ENCODE results near the gene WNT3. TPM values are rescaled to one million over a fixed set of nuclear protein-coding genes. Genes with fewer than 3 reads are reported as not detected.

WNT3 gene
- total RNA-seq, 1 experiment from 2014 or later = 6.1 TPM

DNA sequence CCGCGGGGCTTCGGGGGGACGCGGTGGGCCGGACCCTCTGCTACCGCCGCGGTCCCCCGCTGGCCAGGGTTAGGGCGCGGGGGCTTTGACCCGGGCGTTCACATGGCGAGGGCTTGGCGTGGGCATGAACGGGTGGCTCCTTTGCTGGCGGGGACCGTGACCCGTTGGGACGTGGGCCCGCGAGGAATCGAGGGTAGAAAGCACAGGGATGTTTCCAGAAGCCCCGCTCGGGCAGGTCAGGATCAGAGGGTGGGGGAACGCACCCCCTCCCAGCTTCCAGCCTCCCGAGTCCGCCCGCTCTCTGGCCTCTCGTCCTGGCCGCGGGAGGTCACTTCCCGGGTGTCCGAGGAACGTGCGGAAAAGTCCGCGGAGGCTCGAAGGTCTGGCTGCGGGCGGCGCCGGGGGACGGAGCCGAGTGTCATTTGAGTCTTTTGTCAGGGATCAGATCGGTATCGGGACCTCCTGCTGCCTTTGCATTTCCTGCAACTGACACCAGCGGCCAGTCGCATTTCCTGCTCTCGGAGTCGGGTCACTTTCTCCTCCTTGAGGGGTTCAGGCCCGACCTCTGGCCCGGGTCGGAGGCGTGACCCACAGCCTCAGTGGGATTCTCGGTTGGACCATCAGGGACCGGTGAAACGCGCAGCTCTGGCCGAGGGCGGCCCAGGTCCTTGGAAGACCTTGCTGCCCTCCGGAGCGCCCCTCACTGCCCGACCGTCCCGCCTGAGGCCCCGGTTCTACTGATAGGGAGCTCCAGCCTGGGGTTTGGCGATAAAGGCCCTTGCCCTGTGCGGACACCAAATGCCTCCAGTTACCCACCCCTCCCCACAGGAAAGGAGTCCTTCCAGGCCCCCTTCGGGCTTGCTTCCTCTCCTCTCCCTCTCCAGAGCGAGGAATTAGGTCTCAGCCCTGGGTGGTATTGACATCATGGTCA lies 702 bp upstream of the WNT3 start:
- Mint-ChIP-seq H3K9me3 (ENCODE audit: low read depth, unreplicated experiment) (no peaks in the 10 kb centered on the region), H3K36me3 (ENCODE audit: insufficient read depth, unreplicated experiment) (no peaks in the 10 kb centered on the region), H3K4me3 (ENCODE audit: low read depth, unreplicated experiment) (peak overlapping the region; percentile 62), H3K27ac (ENCODE audit: unreplicated experiment) (no peak overlapping the region), H3K27me3 (ENCODE audit: unreplicated experiment) (peaks cover 78% of the 10 kb centered on the region), H3K4me1 (ENCODE audit: low read depth, unreplicated experiment) (peaks cover 6% of the 10 kb centered on the region)
- TF ChIP-seq, protein P1, sequence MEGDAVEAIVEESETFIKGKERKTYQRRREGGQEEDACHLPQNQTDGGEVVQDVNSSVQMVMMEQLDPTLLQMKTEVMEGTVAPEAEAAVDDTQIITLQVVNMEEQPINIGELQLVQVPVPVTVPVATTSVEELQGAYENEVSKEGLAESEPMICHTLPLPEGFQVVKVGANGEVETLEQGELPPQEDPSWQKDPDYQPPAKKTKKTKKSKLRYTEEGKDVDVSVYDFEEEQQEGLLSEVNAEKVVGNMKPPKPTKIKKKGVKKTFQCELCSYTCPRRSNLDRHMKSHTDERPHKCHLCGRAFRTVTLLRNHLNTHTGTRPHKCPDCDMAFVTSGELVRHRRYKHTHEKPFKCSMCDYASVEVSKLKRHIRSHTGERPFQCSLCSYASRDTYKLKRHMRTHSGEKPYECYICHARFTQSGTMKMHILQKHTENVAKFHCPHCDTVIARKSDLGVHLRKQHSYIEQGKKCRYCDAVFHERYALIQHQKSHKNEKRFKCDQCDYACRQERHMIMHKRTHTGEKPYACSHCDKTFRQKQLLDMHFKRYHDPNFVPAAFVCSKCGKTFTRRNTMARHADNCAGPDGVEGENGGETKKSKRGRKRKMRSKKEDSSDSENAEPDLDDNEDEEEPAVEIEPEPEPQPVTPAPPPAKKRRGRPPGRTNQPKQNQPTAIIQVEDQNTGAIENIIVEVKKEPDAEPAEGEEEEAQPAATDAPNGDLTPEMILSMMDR (IDR thresholded peaks at IDR 0.05; ENCODE audit: unreplicated experiment) = no peak
- BruUV-seq (replicated peaks) = no TSS peak
- CTCF ChIA-PET = interaction anchor here (0.6 kb wide), 1 partner anchor 9 kb away, joined by 3 read pairs; no protein-coding TSS in a partner anchor
- no peak for DNase-seq
- intact Hi-C loops (cut with micrococcal nuclease; ENCODE audit: unreplicated experiment) = loop anchor here (10.0 kb wide), 1 partner anchor 74 kb away; no protein-coding TSS in a partner anchor

DNA sequence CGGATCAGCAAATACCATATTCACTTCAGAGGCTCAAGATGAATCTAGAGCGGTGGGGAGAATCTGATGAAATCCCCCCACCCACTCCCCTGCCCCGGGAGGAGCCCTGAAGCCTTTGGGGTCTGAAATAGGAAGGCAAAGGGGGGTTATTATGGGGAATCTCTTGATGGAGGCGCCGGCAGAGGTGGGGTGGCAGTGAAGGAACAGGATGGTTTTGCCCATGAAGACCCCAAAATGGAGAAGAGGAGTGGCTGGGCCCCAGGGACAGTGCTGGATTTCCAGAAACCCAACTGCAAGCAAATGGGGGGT lies 637 bp downstream of the WNT3 start:
- Mint-ChIP-seq H3K9me3 (ENCODE audit: low read depth, unreplicated experiment) (no peaks in the 10 kb centered on the region), H3K27me3 (ENCODE audit: unreplicated experiment) (peaks cover 89% of the 10 kb centered on the region), H3K4me1 (ENCODE audit: low read depth, unreplicated experiment) (peaks cover 6% of the 10 kb centered on the region), H3K4me3 (ENCODE audit: low read depth, unreplicated experiment) (peak overlapping the region; percentile 62), H3K36me3 (ENCODE audit: insufficient read depth, unreplicated experiment) (no peaks in the 10 kb centered on the region), H3K27ac (ENCODE audit: unreplicated experiment) (no peak overlapping the region)
- TF ChIP-seq, protein P1 (IDR thresholded peaks at IDR 0.05; ENCODE audit: unreplicated experiment) = no peak
- intact Hi-C loops (cut with micrococcal nuclease; ENCODE audit: unreplicated experiment) = loop anchor here (10.0 kb wide), 1 partner anchor 73 kb away; no protein-coding TSS in a partner anchor
- DNase-seq = no peak
- CTCF ChIA-PET = no interaction called here
- BruUV-seq (replicated peaks) = no TSS peak

DNA sequence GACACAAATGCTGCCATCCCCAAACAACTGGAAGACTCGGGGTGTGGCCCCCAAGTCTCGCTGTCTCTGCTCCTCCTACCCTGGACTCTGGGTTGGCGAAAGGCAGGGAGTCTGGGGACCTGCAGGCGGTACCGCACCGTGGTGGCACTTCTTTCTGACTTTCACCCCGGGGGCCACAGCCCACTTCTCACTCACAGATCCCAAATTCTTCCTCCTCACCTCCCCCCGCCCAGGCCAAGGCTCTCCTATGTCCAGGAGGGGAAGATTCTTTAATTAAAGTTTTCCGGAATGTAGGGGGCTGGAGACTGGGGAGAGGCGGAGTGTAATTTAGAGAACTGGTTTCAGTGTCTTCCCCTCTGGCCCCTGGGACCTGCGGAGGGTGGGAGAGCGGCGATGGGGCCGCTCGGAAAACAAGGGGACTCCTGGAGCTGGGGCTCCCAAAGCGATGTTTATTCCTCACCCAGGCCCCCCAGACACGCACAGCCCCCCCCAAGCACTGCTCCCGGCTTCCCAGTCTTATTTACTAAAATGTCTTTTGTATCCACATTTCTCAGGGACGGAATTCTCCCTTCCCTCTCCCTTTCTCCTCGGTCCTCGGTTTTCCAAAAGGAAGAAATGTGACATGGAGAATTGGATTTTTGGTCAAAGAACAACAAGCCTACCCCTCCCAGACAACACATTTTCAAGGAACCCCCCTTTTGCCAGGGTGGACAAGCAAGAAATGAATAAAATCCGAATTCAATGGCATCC lies 1.2 kb downstream of the WNT3 start:
- peak overlapping the region; percentile 62 for H3K4me3 Mint-ChIP-seq (ENCODE audit: low read depth, unreplicated experiment)
- TF ChIP-seq, protein P1 (IDR thresholded peaks at IDR 0.05; ENCODE audit: unreplicated experiment) = no peak
- peaks cover 90% of the 10 kb centered on the region for H3K27me3 Mint-ChIP-seq (ENCODE audit: unreplicated experiment)
- CTCF ChIA-PET = no interaction called here
- peaks cover 6% of the 10 kb centered on the region for H3K4me1 Mint-ChIP-seq (ENCODE audit: low read depth, unreplicated experiment)
- BruUV-seq (replicated peaks) = no TSS peak
- DNase-seq = no peak
- H3K36me3 Mint-ChIP-seq (ENCODE audit: insufficient read depth, unreplicated experiment) = no peaks in the 10 kb centered on the region
- no peak overlapping the region for H3K27ac Mint-ChIP-seq (ENCODE audit: unreplicated experiment)
- intact Hi-C loops (cut with micrococcal nuclease; ENCODE audit: unreplicated experiment) = loop anchor here (10.0 kb wide), 1 partner anchor 73 kb away; no protein-coding TSS in a partner anchor
- no peaks in the 10 kb centered on the region for H3K9me3 Mint-ChIP-seq (ENCODE audit: low read depth, unreplicated experiment)

DNA sequence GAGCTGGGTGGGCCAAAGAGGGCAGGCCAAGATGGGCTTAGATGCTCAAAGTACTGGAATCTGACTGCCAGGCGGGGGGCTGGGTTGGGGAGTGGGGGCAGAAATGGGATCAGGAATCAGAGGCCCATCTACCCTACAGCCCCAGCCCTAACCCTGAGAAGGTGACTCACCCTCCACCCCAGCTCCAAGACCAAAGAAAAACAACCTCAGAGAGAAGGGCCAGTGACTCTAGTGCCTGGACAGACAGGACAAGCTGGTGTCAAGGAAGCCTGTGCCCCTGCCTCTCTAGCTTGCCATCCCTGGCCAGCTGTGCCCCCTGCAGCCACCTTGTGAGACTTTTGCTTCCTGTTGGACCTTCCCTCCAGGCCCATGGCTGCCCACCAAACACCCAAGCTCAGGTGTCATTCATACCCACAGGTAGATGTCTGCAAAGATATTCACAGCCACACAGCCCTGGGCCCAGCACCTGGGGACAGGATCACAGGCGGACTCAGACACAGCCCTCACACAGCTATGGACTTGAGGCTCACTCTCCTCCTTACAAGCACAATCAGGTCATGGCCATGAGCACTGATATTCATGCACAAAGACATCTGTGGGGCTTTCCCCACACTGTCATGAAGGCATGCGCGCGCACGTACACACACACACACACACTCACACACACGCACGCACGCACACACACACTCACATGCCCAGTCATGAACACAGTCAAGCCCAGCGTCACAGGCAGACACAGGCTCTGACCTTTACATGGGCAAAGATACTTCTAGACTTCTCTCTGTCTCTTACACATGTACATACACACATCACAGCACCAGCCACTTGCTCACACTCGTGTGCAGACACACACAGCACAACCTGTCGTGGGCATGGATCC lies 2.8 kb downstream of the WNT3 start:
- Mint-ChIP-seq H3K36me3 (ENCODE audit: insufficient read depth, unreplicated experiment) (no peaks in the 10 kb centered on the region), H3K9me3 (ENCODE audit: low read depth, unreplicated experiment) (no peaks in the 10 kb centered on the region), H3K4me1 (ENCODE audit: low read depth, unreplicated experiment) (peaks cover 6% of the 10 kb centered on the region), H3K27ac (ENCODE audit: unreplicated experiment) (no peak overlapping the region), H3K27me3 (ENCODE audit: unreplicated experiment) (peaks cover 88% of the 10 kb centered on the region), H3K4me3 (ENCODE audit: low read depth, unreplicated experiment) (no peak overlapping the region)
- CTCF ChIA-PET = interaction anchor here (0.6 kb wide), 1 partner anchor 89 kb away, joined by 6 read pairs; no protein-coding TSS in a partner anchor
- BruUV-seq (replicated peaks) = no TSS peak
- TF ChIP-seq, protein P1 (IDR thresholded peaks at IDR 0.05; ENCODE audit: unreplicated experiment) = no peak
- DNase-seq = no peak
- intact Hi-C loops (cut with micrococcal nuclease; ENCODE audit: unreplicated experiment) = loop anchor here (10.0 kb wide), 1 partner anchor 71 kb away; no protein-coding TSS in a partner anchor
